GM19240 (cell line): ENCODE results near the gene KLF16.
"Not testable (repeated sequence)": the region's sequence is repeated elsewhere in the genome, so short reads cannot be mapped to it uniquely, and the experiment has no call there.

Experiments used
- DNase-seq: peaks from one replicate; pipeline ENCODE4 v3.0.0; 2011; ENCODE audit warnings: low spot score; ENCODE audit not compliant: insufficient read length

KLF16 gene

GRCh38 chr19:1863328-1863637, at the start of gene KLF16:
TSS of gene KLF16 (minus strand) at chr19:1863579. CDS start at chr19:1863497, 82 bp downstream.
- no peak for DNase-seq

- no peak for DNase-seq
These were observed 49.6 kb upstream of the KLF16 start for GRCh38 chr19:1912760-1913505.

- DNase-seq: no peak
These were observed 48.6 kb upstream of the KLF16 start for GRCh38 chr19:1911995-1912394.

- no peak for DNase-seq
These were observed 47.7 kb upstream of the KLF16 start for GRCh38 chr19:1911098-1911497.

- DNase-seq: no peak
These were observed 46.8 kb upstream of the KLF16 start for GRCh38 chr19:1910177-1910576.

- no peak for DNase-seq
These were observed 46.3 kb upstream of the KLF16 start for GRCh38 chr19:1909761-1910080.

GRCh38 chr19:1908364-1908678, 44.9 kb upstream of the KLF16 start:
- DNase-seq: no peak

- DNase-seq: no peak
These were observed 44.4 kb upstream of the KLF16 start for GRCh38 chr19:1907563-1908363.

- no peak for DNase-seq
These were observed 43.7 kb upstream of the KLF16 start for GRCh38 chr19:1906985-1907562.

- no peak for DNase-seq
These were observed 42.5 kb upstream of the KLF16 start for GRCh38 chr19:1905863-1906375.

- DNase-seq: peak; percentile 94
These were observed 41.9 kb upstream of the KLF16 start, which contains the start of the genes ADAT3 and SCAMP4 for GRCh38 chr19:1905110-1905862. TSS of gene ADAT3 (plus strand) at chr19:1905399. CDS start at chr19:1912048, 6,649 bp downstream. TSS of gene SCAMP4 (plus strand) at chr19:1905399. CDS start at chr19:1915020, 9,621 bp downstream.

GRCh38 chr19:1904860-1905109, 41.4 kb upstream of the KLF16 start:
- DNase-seq: no peak

GRCh38 chr19:1902923-1903322, 39.5 kb upstream of the KLF16 start:
- no peak for DNase-seq

- DNase-seq: no peak
These were observed 38.6 kb upstream of the KLF16 start for GRCh38 chr19:1901940-1902404.

GRCh38 chr19:1896508-1896907, 33.1 kb upstream of the KLF16 start:
- DNase-seq: no peak

- DNase-seq: no peak
These were observed 30.4 kb upstream of the KLF16 start for GRCh38 chr19:1893791-1894190.

GRCh38 chr19:1889907-1890306, 26.5 kb upstream of the KLF16 start:
- DNase-seq: no peak

GRCh38 chr19:1888385-1888784, 25.0 kb upstream of the KLF16 start:
- DNase-seq: no peak

- not testable (repeated sequence) for DNase-seq
These were observed 23.0 kb upstream of the KLF16 start for GRCh38 chr19:1886360-1886759.

- DNase-seq: peak; percentile 99
These were observed 22.2 kb upstream of the KLF16 start, which contains the start of gene ABHD17A for GRCh38 chr19:1885398-1886119. TSS of gene ABHD17A (minus strand) at chr19:1885496. CDS start at chr19:1881566, 3,930 bp downstream.

GRCh38 chr19:1884719-1885334, 21.4 kb upstream of the KLF16 start:
- no peak for DNase-seq
